Natural killer cell (primary cell): ENCODE data around the gene SLC35G3. TPM values are rescaled to one million over a fixed set of nuclear protein-coding genes. Genes with fewer than 3 reads are reported as not detected.

Source experiments
- ATAC-seq, 3 donors: fragments of 150-1000 bp in 2 of 3; fragments of 200-7000 bp in 1 of 3; cut with Tn5 transposase; 1 replicate in 1 of 3; 2 replicates in 2 of 3; pipeline ENCODE4 v1.10.0; 2021; ENCODE audit warnings: mild to moderate bottlenecking in 2 of 3, moderate library complexity in 2 of 3
- DNase-seq, 2 donors: peaks; one replicate each; pipeline versions ENCODE4 v3.0.0 to v3.0.0-alpha.2; 2013 to 2021; ENCODE audit warnings: mixed read lengths in 1 of 2
- H3K27ac ChIP-seq: one replicate; pipeline ENCODE4 v1.5.1; 2013; ENCODE audit warnings: mild to moderate bottlenecking, low read length
- H3K27me3 ChIP-seq: one replicate; pipeline ENCODE4 v1.6.1; 2013; ENCODE audit warnings: low read length; ENCODE audit not compliant: control insufficient read depth, insufficient read depth
- H3K36me3 ChIP-seq: one replicate; pipeline ENCODE4 v1.6.1; 2013; ENCODE audit warnings: low read length; ENCODE audit not compliant: control insufficient read depth, insufficient read depth
- H3K4me1 ChIP-seq: one replicate; pipeline ENCODE4 v1.6.1; 2013; ENCODE audit warnings: low read length; ENCODE audit not compliant: control insufficient read depth, insufficient read depth
- H3K4me3 ChIP-seq: one replicate; pipeline ENCODE4 v1.5.1; 2013; ENCODE audit warnings: low read length
- H3K9me3 ChIP-seq: one replicate; pipeline ENCODE4 v1.6.1; 2013; ENCODE audit warnings: low read length; ENCODE audit not compliant: control insufficient read depth, insufficient read depth
- H3K27ac Mint-ChIP-seq, 2 donors: one replicate each; pipeline ENCODE4 v1.8.0; 2022; ENCODE audit warnings: mild to moderate bottlenecking in 2 of 2, mixed read lengths in 2 of 2, moderate library complexity in 1 of 2
- H3K27me3 Mint-ChIP-seq, 2 donors: one replicate each; pipeline ENCODE4 v1.8.0; 2022; ENCODE audit warnings: low read depth in 2 of 2, mixed read lengths in 2 of 2
- H3K36me3 Mint-ChIP-seq: one replicate; pipeline ENCODE4 v1.8.0; 2022; ENCODE audit warnings: mixed read lengths
- H3K4me1 Mint-ChIP-seq, 2 donors: one replicate each; pipeline ENCODE4 v1.8.0; 2022; ENCODE audit warnings: mixed read lengths in 2 of 2
- H3K4me3 Mint-ChIP-seq: one replicate; pipeline ENCODE4 v1.8.0; 2022; ENCODE audit warnings: mild to moderate bottlenecking, moderate library complexity, mixed read lengths
- H3K9me3 Mint-ChIP-seq, 2 donors: one replicate each; pipeline ENCODE4 v1.8.0; 2022; ENCODE audit warnings: mixed read lengths in 2 of 2
- CTCF ChIP-seq: fragments of 200-600 bp; IDR thresholded peaks from one replicate; pipeline ENCODE4 v1.8.0; 2022; ENCODE audit warnings: antibody characterized with exemption
- WGBS: methylation state at CpG from one replicate; pipeline ENCODE4 v1.1.7; 2013; ENCODE audit warnings: missing lambda C conversion rate; ENCODE audit not compliant: insufficient coverage; 5-methylcytosine and 5-hydroxymethylcytosine counted together
- intact Hi-C: fragments of 100-400 bp; cut with micrococcal nuclease; formaldehyde crosslinking; loops from one replicate; pipeline ENCODE4 v1.14.2; 2022
- total RNA-seq, 4 donors: library from RNA; stranded (reverse); fragments of 120-200 nt in 1 of 4; gene quantifications; one replicate each; pipeline versions ENCODE4 v1.2.3 to v1.2.4, GENCODE V29; 2013 to 2022

The SLC35G3 gene
- total RNA-seq, 3 donors from 2014 or later (not counting 1 experiment from before 2014, with no cell fraction given), result not detected

DNA sequence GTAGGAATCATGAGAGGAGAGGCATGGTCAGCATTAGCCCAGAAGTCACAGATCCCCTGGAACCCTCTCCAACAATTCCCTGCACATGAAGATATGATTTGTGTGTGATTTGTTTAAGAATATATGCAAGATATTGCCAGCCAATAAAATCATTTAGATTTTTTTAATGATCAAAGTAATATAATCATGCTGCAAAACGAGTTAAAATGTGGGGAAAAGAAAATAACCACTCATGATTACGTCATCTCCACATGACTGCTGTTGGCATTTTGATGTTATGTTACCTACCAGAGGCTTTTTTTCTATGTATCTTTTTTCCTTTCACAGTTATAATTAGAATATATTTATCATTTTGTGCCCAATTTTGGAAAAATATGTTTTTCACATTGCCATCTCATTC lies 22.4 kb downstream of the SLC35G3 start:
- Histone ChIP-seq H3K9me3 (no peaks in the 10 kb centered on the region), H3K4me3 (no peak overlapping the region), H3K27me3 (no peaks in the 10 kb centered on the region), H3K36me3 (no peaks in the 10 kb centered on the region), H3K27ac (peak overlapping the region; percentile 6), H3K4me1 (peaks cover 14% of the 10 kb centered on the region)
- DNase-seq (peak in 1 of 2 donors; percentile 66), ATAC-seq (peak in 2 of 3 donors; percentile 42 to 58)
- WGBS, result no CpG with 5 or more reads among the region's 2 CpGs
- H3K36me3 Mint-ChIP-seq, result no peaks in the 10 kb centered on the region
- intact Hi-C loops, result loop anchor here (1.0 to 2.0 kb wide), 4 partner anchors 70 to 575 kb away; no protein-coding TSS in a partner anchor
- no peak for TF ChIP-seq CTCF
- peak overlapping the region in 1 of 2 donors; percentile 72 for H3K27ac Mint-ChIP-seq
- peak overlapping the region; percentile 4 for H3K4me3 Mint-ChIP-seq
- H3K9me3 Mint-ChIP-seq, result no peaks in the 10 kb centered on the region
- H3K27me3 Mint-ChIP-seq, result no peaks in the 10 kb centered on the region
- peaks cover 17 to 39% of the 10 kb centered on the region in 2 donors for H3K4me1 Mint-ChIP-seq

DNA sequence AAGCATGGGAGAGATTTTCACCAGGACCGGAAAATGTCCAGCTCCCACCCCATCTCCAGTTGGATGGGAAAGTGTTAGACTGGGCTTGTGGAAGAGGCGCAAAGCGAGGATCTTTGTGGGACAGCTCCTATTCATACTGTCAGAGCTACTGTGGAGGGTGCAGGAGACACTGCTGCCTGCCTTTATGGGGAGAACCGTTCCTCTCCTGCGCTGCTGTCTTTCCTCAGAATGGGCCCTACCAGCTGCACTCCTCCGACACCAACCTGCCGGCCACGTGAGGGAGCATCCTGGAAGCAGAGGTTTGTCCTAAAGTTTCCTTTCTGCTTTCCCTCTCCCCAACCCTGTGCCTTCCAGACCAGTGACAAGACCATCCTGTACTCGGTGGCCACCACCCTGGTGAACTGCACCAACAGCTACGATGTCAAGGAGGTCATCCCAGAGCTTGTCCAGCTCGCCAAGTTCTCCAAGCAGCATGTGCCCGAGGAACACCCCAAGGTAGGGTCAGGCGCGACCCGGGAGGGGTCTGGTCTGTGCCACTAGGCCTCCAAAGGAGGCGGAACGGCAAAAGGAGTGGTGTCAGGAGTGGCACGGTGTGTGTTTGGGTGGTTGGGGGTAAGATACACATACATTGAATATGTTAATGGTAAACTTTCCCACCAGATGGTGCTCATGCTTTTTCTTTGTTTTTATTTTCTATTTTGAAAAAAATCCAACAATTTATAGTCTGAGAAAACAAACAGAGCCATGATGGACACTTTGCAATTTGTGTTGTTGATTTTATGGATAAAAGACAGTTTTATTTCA lies 23.0 kb downstream of the SLC35G3 start:
- peaks cover 12% of the 10 kb centered on the region for H3K4me1 ChIP-seq
- ATAC-seq, result peak; percentile 69 to 87 (median 83)
- no peaks in the 10 kb centered on the region for H3K9me3 Mint-ChIP-seq
- H3K9me3 ChIP-seq, result no peaks in the 10 kb centered on the region
- H3K27me3 Mint-ChIP-seq, result no peaks in the 10 kb centered on the region
- H3K27me3 ChIP-seq, result no peaks in the 10 kb centered on the region
- peak; percentile 66 for TF ChIP-seq CTCF
- intact Hi-C loops, result loop anchor here (1.0 to 2.0 kb wide), 4 partner anchors 71 to 576 kb away; no protein-coding TSS in a partner anchor
- H3K27ac Mint-ChIP-seq, result peak overlapping the region in 1 of 2 donors; percentile 72
- H3K4me3 Mint-ChIP-seq, result peak overlapping the region; percentile 4
- peak; percentile 20 to 71 for DNase-seq
- H3K36me3 ChIP-seq, result no peaks in the 10 kb centered on the region
- peaks cover 10 to 32% of the 10 kb centered on the region in 2 donors for H3K4me1 Mint-ChIP-seq
- WGBS, result 83% methylated on average over 17 of the region's 18 CpGs
- no peaks in the 10 kb centered on the region for H3K36me3 Mint-ChIP-seq
- H3K27ac ChIP-seq, result no peak overlapping the region
- H3K4me3 ChIP-seq, result no peak overlapping the region

DNA sequence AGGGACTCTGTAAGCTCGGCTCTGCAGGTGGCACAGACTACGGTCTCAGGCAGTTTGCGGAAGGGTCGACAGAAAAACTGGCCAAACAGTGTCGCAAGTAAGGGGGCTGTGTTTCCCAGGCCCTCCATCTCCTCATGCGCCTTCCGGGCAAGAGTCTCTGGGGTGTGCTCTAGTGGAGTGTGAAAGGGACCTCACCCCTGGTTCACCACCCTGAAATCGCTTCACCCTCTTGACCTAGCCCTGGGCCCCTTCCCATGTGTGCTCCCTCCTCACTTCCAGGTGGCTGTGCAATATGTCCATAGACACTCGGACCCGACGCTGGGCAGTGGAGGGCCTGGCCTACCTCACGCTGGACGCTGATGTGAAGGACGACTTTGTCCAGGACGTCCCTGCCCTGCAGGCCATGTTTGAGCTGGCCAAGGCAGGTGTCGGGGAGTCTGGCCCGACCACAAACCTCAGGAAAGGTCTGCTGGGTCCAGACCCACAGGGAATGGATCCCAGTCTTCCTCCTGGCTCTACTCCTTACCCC lies 24.3 kb downstream of the SLC35G3 start:
- TF ChIP-seq CTCF, result no peak
- Mint-ChIP-seq H3K9me3 (no peaks in the 10 kb centered on the region), H3K27me3 (no peaks in the 10 kb centered on the region), H3K27ac (no peak overlapping the region), H3K4me1 (peaks cover 8 to 25% of the 10 kb centered on the region in 2 donors), H3K4me3 (no peak overlapping the region), H3K36me3 (no peaks in the 10 kb centered on the region)
- intact Hi-C loops, result loop anchor here (2.0 kb wide), 1 partner anchor 143 kb away; no protein-coding TSS in a partner anchor
- H3K9me3 ChIP-seq, result no peaks in the 10 kb centered on the region
- WGBS, result 92% methylated on average over 17 of the region's 17 CpGs
- no peak overlapping the region for H3K27ac ChIP-seq
- peak in 1 of 2 donors; percentile 11 for DNase-seq
- no peaks in the 10 kb centered on the region for H3K36me3 ChIP-seq
- no peaks in the 10 kb centered on the region for H3K27me3 ChIP-seq
- peaks cover 16% of the 10 kb centered on the region for H3K4me1 ChIP-seq
- ATAC-seq, result no peak
- no peak overlapping the region for H3K4me3 ChIP-seq
